Peyer's patch (tissue), 4 donors: ENCODE data around the gene CNTNAP2.

Source experiments
- POLR2A ChIP-seq, 2 donors: fragments of 450-650 bp; IDR thresholded peaks; one replicate each; pipeline ENCODE4 v1.5.1; 2017; ENCODE audit warnings: antibody characterized with exemption in 2 of 2, mild to moderate bottlenecking in 2 of 2, moderate library complexity in 2 of 2
- TF ChIP-seq, protein P1 (sequence below), 6 experiments: fragments of 450-650 bp in 4 of 6; fragments of 200-600 bp in 2 of 6; sonication (generic) in 1 of 6; IDR thresholded peaks; one replicate each; pipeline ENCODE4 v1.5.1; 2017 to 2019; ENCODE audit warnings: antibody characterized with exemption in 6 of 6, mild to moderate bottlenecking in 3 of 6, moderate library complexity in 1 of 6

DNA sequence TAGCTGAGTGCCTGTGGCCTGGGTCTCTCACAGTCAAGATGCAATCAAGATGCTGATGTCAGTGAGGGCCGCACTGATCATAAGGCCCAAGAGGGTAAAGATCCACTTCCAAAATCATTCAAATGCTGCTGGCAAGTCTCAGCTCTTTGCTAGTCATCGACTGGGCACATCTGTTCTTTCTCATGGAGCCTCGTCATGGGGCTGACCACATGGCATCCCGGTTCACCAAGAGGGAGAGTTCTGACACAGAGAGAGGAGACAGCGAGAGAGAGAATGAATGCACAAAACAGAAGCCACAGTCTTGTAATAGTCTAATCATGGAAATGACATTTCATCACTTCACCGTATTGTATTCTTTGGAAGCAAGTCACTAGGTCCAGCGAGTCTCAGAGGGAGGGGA, 1406.5 kb downstream of the CNTNAP2 start:
- no peak for TF ChIP-seq POLR2A (IDR thresholded peaks at IDR 0.05)
- TF ChIP-seq, protein P1, sequence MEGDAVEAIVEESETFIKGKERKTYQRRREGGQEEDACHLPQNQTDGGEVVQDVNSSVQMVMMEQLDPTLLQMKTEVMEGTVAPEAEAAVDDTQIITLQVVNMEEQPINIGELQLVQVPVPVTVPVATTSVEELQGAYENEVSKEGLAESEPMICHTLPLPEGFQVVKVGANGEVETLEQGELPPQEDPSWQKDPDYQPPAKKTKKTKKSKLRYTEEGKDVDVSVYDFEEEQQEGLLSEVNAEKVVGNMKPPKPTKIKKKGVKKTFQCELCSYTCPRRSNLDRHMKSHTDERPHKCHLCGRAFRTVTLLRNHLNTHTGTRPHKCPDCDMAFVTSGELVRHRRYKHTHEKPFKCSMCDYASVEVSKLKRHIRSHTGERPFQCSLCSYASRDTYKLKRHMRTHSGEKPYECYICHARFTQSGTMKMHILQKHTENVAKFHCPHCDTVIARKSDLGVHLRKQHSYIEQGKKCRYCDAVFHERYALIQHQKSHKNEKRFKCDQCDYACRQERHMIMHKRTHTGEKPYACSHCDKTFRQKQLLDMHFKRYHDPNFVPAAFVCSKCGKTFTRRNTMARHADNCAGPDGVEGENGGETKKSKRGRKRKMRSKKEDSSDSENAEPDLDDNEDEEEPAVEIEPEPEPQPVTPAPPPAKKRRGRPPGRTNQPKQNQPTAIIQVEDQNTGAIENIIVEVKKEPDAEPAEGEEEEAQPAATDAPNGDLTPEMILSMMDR (IDR thresholded peaks at IDR 0.05): no peak
